ENCODE data around the gene DLGAP1. TPM values are rescaled to one million over a fixed set of nuclear protein-coding genes. Genes with fewer than 3 reads are reported as not detected.
"Not testable (repeated sequence)": the region's sequence is repeated elsewhere in the genome, so short reads cannot be mapped to it uniquely, and the experiment has no call there.

The DLGAP1 gene
- polyA plus RNA-seq, 1 experiment: 0.09 TPM

GRCh38 chr18:4040391-4041092 is 414.6 kb downstream of the DLGAP1 start:
- no peak overlapping the region for H3K27ac ChIP-seq (ENCODE audit: low read depth, low read length)
- H3K27me3 ChIP-seq (ENCODE audit: control insufficient read depth, insufficient read depth, low read length): no peaks in the 10 kb centered on the region
- no peak for TF ChIP-seq CTCF (IDR thresholded peaks at IDR 0.05; ENCODE audit: low read depth, low read length)
- DNase-seq (ENCODE audit: low read depth, low spot score): no peak
- H3K4me3 ChIP-seq (ENCODE audit: low read depth, low read length): no peak overlapping the region
- POLR2A ChIA-PET: no interaction called here
- CTCF ChIA-PET: interaction anchor here (1.1 kb wide), 1 partner anchor 28 kb away, joined by 3 read pairs; no protein-coding TSS in a partner anchor
- no peaks in the 10 kb centered on the region for H3K9me3 ChIP-seq (ENCODE audit: control insufficient read depth, insufficient read depth, low read length)

- H3K4me3 ChIP-seq (ENCODE audit: low read depth, low read length): no peak overlapping the region
- no peaks in the 10 kb centered on the region for H3K9me3 ChIP-seq (ENCODE audit: control insufficient read depth, insufficient read depth, low read length)
- TF ChIP-seq CTCF (IDR thresholded peaks at IDR 0.05; ENCODE audit: low read depth, low read length): no peak
- ChIA-PET POLR2A (no interaction called here), CTCF (interaction anchor here (1.1 kb wide), 1 partner anchor 11 kb away, joined by 3 read pairs; no protein-coding TSS in a partner anchor)
- no peak for DNase-seq (ENCODE audit: low read depth, low spot score)
- no peaks in the 10 kb centered on the region for H3K27me3 ChIP-seq (ENCODE audit: control insufficient read depth, insufficient read depth, low read length)
- no peak overlapping the region for H3K27ac ChIP-seq (ENCODE audit: low read depth, low read length)
Measured at GRCh38 chr18:4035521-4035920, 419.6 kb downstream of the DLGAP1 start.

GRCh38 chr18:4034815-4035214 is 420.3 kb downstream of the DLGAP1 start:
- H3K27ac ChIP-seq (ENCODE audit: low read depth, low read length); DNase-seq (ENCODE audit: low read depth, low spot score); H3K9me3 ChIP-seq (ENCODE audit: control insufficient read depth, insufficient read depth, low read length); POLR2A ChIA-PET; CTCF ChIA-PET; H3K27me3 ChIP-seq (ENCODE audit: control insufficient read depth, insufficient read depth, low read length); H3K4me3 ChIP-seq (ENCODE audit: low read depth, low read length): not testable (repeated sequence)

- no peaks in the 10 kb centered on the region for H3K9me3 ChIP-seq (ENCODE audit: control insufficient read depth, insufficient read depth, low read length)
- no peak overlapping the region for H3K27ac ChIP-seq (ENCODE audit: low read depth, low read length)
- H3K4me3 ChIP-seq (ENCODE audit: low read depth, low read length): no peak overlapping the region
- no peak for DNase-seq (ENCODE audit: low read depth, low spot score)
- CTCF ChIA-PET: no interaction called here
- POLR2A ChIA-PET: no interaction called here
- H3K27me3 ChIP-seq (ENCODE audit: control insufficient read depth, insufficient read depth, low read length): no peaks in the 10 kb centered on the region
- no peak for TF ChIP-seq CTCF (IDR thresholded peaks at IDR 0.05; ENCODE audit: low read depth, low read length)
Measured at GRCh38 chr18:4026542-4026941, 428.6 kb downstream of the DLGAP1 start.

- Histone ChIP-seq H3K27me3 (ENCODE audit: control insufficient read depth, insufficient read depth, low read length) (no peaks in the 10 kb centered on the region), H3K27ac (ENCODE audit: low read depth, low read length) (no peak overlapping the region), H3K4me3 (ENCODE audit: low read depth, low read length) (no peak overlapping the region), H3K9me3 (ENCODE audit: control insufficient read depth, insufficient read depth, low read length) (no peaks in the 10 kb centered on the region)
- no peak for DNase-seq (ENCODE audit: low read depth, low spot score)
- CTCF ChIA-PET: no interaction called here
- POLR2A ChIA-PET: no interaction called here
- no peak for TF ChIP-seq CTCF (IDR thresholded peaks at IDR 0.05; ENCODE audit: low read depth, low read length)
Measured at GRCh38 chr18:4024702-4025101, 430.4 kb downstream of the DLGAP1 start.

- POLR2A ChIA-PET; H3K9me3 ChIP-seq (ENCODE audit: control insufficient read depth, insufficient read depth, low read length); CTCF ChIA-PET; H3K27me3 ChIP-seq (ENCODE audit: control insufficient read depth, insufficient read depth, low read length); H3K4me3 ChIP-seq (ENCODE audit: low read depth, low read length); H3K27ac ChIP-seq (ENCODE audit: low read depth, low read length); DNase-seq (ENCODE audit: low read depth, low spot score): not testable (repeated sequence)
Measured at GRCh38 chr18:4022749-4023148, 432.4 kb downstream of the DLGAP1 start.

All from AG04450 (cell line).